ENCODE data around the gene PRKCSH.
"Not testable (repeated sequence)": the region's sequence is repeated elsewhere in the genome, so short reads cannot be mapped to it uniquely, and the experiment has no call there.

The PRKCSH gene

GRCh38 chr19:11418549-11419506 lies 16.6 kb upstream of the PRKCSH start, which contains the start of gene RGL3:
RGL3 (minus strand) TSS chr19:11419314; CDS start chr19:11419278, 36 bp downstream.
- DNase-seq (ENCODE audit: low spot score) = peak; percentile 75

- DNase-seq (ENCODE audit: low spot score) = peak; percentile 37
These were observed 14.7 kb upstream of the PRKCSH start for GRCh38 chr19:11420429-11421370.

GRCh38 chr19:11421371-11422098 lies 13.9 kb upstream of the PRKCSH start:
- DNase-seq (ENCODE audit: low spot score) = peak; percentile 85

GRCh38 chr19:11422163-11423065 lies 13.0 kb upstream of the PRKCSH start:
- DNase-seq (ENCODE audit: low spot score) = peak; percentile 89

- DNase-seq (ENCODE audit: low spot score) = no peak
These were observed 12.2 kb upstream of the PRKCSH start for GRCh38 chr19:11423164-11423790.

GRCh38 chr19:11423791-11424181 lies 11.6 kb upstream of the PRKCSH start:
- no peak for DNase-seq (ENCODE audit: low spot score)

- peak; percentile 55 for DNase-seq (ENCODE audit: low spot score)
These were observed 9.5 kb upstream of the PRKCSH start for GRCh38 chr19:11425719-11426457.

GRCh38 chr19:11426656-11427055 lies 8.8 kb upstream of the PRKCSH start:
- DNase-seq (ENCODE audit: low spot score) = no peak

GRCh38 chr19:11433526-11433925 lies 1.9 kb upstream of the PRKCSH start:
- not testable (repeated sequence) for DNase-seq (ENCODE audit: low spot score)

GRCh38 chr19:11434703-11435056 lies 755 bp upstream of the PRKCSH start:
- DNase-seq (ENCODE audit: low spot score) = no peak

- peak; percentile 46 for DNase-seq (ENCODE audit: low spot score)
These were observed 438 bp downstream of the PRKCSH start for GRCh38 chr19:11435833-11436313.

- no peak for DNase-seq (ENCODE audit: low spot score)
These were observed 2.5 kb downstream of the PRKCSH start for GRCh38 chr19:11437955-11438354.

GRCh38 chr19:11444059-11444458 lies 8.6 kb downstream of the PRKCSH start:
- DNase-seq (ENCODE audit: low spot score) = no peak

GRCh38 chr19:11445141-11445540 lies 9.7 kb downstream of the PRKCSH start:
- DNase-seq (ENCODE audit: low spot score) = no peak

- DNase-seq (ENCODE audit: low spot score) = no peak
These were observed 10.8 kb downstream of the PRKCSH start for GRCh38 chr19:11446271-11446651.

GRCh38 chr19:11446652-11447301 lies 11.3 kb downstream of the PRKCSH start:
- peak; percentile 98 for DNase-seq (ENCODE audit: low spot score)

- DNase-seq (ENCODE audit: low spot score) = no peak
These were observed 12.2 kb downstream of the PRKCSH start for GRCh38 chr19:11447347-11448262.

- DNase-seq (ENCODE audit: low spot score) = no peak
These were observed 13.0 kb downstream of the PRKCSH start for GRCh38 chr19:11448410-11448809.

Data from iPS-NIHi11 (cell line).